ENCODE data around the gene SMIM36. TPM values are rescaled to one million over a fixed set of nuclear protein-coding genes. Genes with fewer than 3 reads are reported as not detected.

SMIM36 gene
- total RNA-seq, 4 donors from 2014 or later: not detected

DNA sequence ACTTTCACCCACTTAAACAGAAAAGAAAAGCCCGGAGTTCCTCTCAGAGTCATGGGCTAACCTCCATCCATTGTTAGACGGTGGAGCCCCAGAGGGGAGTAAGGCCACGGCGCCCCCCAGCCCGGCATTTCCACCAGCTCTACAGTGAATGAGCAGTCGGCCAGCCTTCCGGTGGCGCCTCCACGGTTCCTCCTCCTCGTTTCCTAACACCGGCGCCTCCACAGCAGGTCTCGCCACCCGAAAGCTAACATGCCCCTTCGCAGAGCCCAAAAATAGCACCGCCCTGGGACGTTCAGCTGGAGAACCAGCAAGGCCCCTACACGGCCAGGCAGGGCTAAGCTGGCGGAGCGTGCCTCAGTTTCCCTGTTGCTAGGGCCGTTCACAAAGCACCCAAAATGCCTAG, 90.5 kb downstream of the SMIM36 start:
- peak; percentile 23 to 28 for DNase-seq (ENCODE audit: low spot score in 2 of 2)

DNA sequence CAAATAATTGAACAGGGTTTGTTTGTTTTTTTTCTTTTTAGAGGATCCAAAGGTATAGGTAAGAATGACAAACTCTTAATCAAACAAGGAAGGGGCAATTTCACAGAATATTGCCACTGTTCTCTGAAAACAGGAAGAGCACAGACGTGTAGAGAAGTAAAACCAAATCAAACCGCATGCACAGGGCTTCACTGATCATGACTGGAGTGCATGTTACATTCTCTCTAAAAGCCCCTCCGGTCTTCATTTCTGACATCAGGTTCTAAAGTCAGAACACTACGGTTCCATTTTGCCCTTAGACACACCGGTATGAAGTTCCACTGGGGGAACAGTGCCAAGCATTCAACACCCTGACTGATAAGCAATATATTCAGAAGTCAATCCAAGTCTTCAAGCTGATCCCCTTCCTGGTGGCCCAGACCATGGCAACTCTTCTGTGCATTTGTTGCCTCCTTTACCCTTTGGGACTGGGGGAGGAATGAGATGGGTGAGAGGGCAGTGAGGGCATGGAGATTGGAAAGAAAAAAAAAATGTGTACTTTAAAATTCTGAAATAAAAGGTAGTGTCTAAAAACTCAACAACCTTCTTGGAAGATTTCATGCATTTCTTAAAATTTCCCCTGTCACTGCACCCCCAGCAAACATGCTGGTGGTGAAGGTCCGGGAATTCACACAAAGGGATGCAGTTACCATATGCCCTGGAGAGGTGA, 91.0 kb downstream of the SMIM36 start:
- WGBS, 2 donors: 38 to 39% methylated on average over 6 of the region's 6 CpGs
- Histone ChIP-seq H3K27ac (peak overlapping the region in 3 of 4 donors; percentile 81 to 92 (median 87)), H3K4me3 (peak overlapping the region; percentile 76 to 94 (median 80)), H3K4me1 (peaks cover 0 to 22% (median 10%) of the 10 kb centered on the region in 4 donors), H3K9me3 (no peaks in the 10 kb centered on the region), H3K36me3 (no peaks in the 10 kb centered on the region), H3K27me3 (no peaks in the 10 kb centered on the region)
- no peak for DNase-seq (ENCODE audit: low spot score in 2 of 2)
- TF ChIP-seq POLR2A (IDR thresholded peaks at IDR 0.05) (no peak), EP300 (IDR thresholded peaks at IDR 0.05) (no peak)
- TF ChIP-seq, protein P1, sequence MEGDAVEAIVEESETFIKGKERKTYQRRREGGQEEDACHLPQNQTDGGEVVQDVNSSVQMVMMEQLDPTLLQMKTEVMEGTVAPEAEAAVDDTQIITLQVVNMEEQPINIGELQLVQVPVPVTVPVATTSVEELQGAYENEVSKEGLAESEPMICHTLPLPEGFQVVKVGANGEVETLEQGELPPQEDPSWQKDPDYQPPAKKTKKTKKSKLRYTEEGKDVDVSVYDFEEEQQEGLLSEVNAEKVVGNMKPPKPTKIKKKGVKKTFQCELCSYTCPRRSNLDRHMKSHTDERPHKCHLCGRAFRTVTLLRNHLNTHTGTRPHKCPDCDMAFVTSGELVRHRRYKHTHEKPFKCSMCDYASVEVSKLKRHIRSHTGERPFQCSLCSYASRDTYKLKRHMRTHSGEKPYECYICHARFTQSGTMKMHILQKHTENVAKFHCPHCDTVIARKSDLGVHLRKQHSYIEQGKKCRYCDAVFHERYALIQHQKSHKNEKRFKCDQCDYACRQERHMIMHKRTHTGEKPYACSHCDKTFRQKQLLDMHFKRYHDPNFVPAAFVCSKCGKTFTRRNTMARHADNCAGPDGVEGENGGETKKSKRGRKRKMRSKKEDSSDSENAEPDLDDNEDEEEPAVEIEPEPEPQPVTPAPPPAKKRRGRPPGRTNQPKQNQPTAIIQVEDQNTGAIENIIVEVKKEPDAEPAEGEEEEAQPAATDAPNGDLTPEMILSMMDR (IDR thresholded peaks at IDR 0.05): no peak

More for the DNA sequence above, 90.5 kb downstream of the SMIM36 start:
- Histone ChIP-seq H3K27ac (peak overlapping the region; percentile 74 to 92 (median 84)), H3K27me3 (no peaks in the 10 kb centered on the region), H3K9me3 (no peaks in the 10 kb centered on the region), H3K36me3 (no peaks in the 10 kb centered on the region), H3K4me3 (peak overlapping the region; percentile 76 to 94 (median 80)), H3K4me1 (peaks cover 0 to 22% (median 10%) of the 10 kb centered on the region in 4 donors)
- 0% methylated on average over 5 to 6 of the region's 21 CpGs for WGBS, 2 donors
- TF ChIP-seq POLR2A (IDR thresholded peaks at IDR 0.05) (no peak), EP300 (IDR thresholded peaks at IDR 0.05) (no peak)
- TF ChIP-seq, protein P1 (IDR thresholded peaks at IDR 0.05): no peak

DNA sequence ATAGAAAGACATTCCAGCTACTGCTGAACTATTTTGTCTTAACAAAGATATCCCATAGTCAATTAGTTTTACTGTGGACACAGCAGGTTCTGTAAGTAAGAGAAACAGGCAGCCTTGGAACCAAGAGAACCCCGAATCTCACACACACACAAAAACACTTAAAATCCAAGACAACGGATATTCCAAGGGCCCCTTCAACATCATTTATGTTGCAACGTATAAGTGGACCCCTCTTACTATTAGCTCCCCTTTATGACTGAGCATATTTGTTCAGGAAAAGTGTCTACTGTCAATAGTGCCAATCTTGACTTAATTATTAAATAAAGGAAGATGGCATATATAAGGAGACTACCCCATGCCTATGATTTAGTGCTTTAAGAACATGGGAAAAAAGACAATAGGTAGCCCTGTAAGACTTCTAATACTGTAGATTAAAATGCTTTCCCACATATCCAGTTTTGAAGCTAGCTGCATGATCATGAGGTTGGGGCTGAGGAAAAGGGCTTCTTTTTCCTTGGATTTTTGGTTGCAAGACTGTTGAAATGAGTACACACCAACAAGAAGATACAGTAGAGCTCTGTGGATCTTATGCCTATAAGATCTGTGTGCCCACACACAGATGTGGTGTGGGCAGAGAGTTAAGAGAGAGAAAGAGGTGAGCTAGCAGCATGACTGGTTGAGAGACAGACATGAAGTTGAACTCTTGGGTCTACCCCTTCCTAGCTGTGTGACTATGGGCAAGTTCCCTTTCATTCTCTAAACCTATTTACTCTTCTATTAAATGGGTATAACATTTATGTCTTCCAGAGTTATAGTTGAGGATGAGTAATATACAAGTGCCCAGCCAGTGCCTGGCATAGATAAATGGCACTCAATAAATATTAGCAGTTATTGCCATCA, 92.6 kb downstream of the SMIM36 start:
- Histone ChIP-seq H3K36me3 (no peaks in the 10 kb centered on the region), H3K27ac (no peak overlapping the region), H3K4me3 (no peak overlapping the region), H3K4me1 (peaks cover 0 to 22% (median 10%) of the 10 kb centered on the region in 4 donors), H3K27me3 (no peaks in the 10 kb centered on the region), H3K9me3 (no peaks in the 10 kb centered on the region)
- DNase-seq (ENCODE audit: low spot score in 2 of 2): no peak
- TF ChIP-seq EP300 (IDR thresholded peaks at IDR 0.05) (no peak), POLR2A (IDR thresholded peaks at IDR 0.05) (no peak)
- TF ChIP-seq, protein P1 (IDR thresholded peaks at IDR 0.05): no peak
- 95 to 98% methylated on average over 3 of the region's 3 CpGs for WGBS, 2 donors

DNA sequence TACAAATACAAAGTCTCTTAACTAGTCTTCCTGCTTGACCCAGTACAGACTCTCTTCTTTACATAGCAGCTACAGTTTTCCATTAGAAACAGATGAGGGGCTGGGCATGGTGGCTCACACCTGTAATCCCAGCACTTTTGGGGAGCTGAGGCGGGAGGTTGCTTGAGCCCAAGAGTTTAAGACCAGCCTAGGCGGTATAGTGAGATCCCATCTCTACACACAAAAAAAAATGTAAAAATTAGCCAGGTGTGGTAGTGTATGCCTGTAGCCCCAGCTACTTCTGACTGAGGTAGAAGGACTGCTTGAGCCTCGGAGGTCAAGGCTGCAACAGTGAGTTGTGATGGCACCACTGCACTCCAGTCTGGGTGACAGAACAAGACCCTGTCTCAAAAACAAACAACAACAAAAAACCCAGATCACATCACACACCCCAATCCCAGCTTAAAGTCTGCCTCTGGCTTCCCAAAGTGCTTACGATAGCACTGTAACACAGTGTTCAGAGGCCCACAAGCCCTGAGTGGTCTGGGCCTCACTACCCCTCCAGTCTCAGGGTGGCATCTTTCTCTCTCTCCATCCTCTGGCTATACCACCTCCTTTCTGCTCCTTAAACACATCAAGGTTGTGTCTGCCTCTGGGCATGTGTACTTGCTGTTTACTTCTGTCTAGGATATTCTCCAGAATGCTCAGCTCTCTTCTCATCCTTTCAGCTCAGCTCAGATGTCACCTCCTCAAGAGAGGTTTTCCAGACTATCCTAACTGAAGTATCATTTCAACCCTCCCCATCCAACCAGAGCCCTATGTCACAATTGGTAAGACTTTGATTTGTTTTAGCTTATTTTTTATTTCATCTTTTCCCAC, 93.6 kb downstream of the SMIM36 start:
- TF ChIP-seq, protein P1 (IDR thresholded peaks at IDR 0.05): no peak
- TF ChIP-seq EP300 (IDR thresholded peaks at IDR 0.05) (no peak), POLR2A (IDR thresholded peaks at IDR 0.05) (no peak)
- no peaks in the 10 kb centered on the region for H3K36me3 ChIP-seq
- H3K4me1 ChIP-seq: peaks cover 0 to 22% (median 10%) of the 10 kb centered on the region in 4 donors
- no peak overlapping the region for H3K27ac ChIP-seq
- no peak for DNase-seq (ENCODE audit: low spot score in 2 of 2)
- H3K9me3 ChIP-seq: no peaks in the 10 kb centered on the region
- no peak overlapping the region for H3K4me3 ChIP-seq
- WGBS, 2 donors: 97 to 100% methylated on average over 4 of the region's 4 CpGs
- no peaks in the 10 kb centered on the region for H3K27me3 ChIP-seq
